HG03575 (cell line): Measurements from ENCODE around the gene ARHGAP15.

ENCODE experiments used
- ATAC-seq: cut with Tn5 transposase; IDR thresholded peaks from one replicate; pipeline ENCODE4 v1.9.1; 2021; ENCODE audit not compliant: unreplicated experiment, insufficient number of reproducible peaks, low FRiP score; ENCODE audit errors: extremely low read depth

ARHGAP15 gene

DNA sequence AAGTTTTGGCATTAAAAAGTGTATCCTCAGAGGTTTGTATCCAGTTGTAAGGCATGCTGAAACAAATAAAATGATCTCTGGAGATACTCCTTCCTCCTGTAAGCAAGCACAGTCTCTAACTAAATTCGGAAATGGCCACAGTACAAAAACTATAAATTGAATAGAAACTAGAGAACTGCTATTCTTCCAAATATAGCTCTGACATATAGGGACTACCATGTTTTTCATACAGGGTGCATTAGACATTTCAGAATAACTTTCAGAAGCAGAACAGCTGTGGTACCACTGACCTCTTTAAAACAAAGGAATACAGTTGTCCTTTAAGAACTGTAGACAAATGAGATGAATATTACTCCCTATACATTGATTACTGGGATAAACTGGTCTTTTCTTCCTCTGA lies 568.5 kb downstream of the ARHGAP15 start:
- ATAC-seq = peak; percentile 53

DNA sequence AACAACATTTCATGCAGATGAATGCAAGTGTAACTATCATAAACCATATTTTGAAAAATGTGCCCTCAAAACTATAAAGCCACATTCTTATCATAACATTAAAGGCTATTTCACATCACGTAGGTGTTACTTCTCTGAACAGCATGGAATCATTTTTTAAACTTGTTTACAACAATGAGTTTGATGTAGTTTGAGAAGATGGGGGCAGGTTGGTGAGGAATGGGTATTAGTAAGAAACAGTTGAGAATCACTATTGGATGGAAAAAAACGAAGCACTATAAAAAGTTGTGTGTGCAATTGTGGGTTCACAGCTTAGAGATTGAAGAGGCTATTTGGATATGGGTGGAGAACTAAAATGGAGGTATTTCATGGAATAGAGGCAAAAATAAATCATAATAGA lies 569.1 kb downstream of the ARHGAP15 start:
- no peak for ATAC-seq

DNA sequence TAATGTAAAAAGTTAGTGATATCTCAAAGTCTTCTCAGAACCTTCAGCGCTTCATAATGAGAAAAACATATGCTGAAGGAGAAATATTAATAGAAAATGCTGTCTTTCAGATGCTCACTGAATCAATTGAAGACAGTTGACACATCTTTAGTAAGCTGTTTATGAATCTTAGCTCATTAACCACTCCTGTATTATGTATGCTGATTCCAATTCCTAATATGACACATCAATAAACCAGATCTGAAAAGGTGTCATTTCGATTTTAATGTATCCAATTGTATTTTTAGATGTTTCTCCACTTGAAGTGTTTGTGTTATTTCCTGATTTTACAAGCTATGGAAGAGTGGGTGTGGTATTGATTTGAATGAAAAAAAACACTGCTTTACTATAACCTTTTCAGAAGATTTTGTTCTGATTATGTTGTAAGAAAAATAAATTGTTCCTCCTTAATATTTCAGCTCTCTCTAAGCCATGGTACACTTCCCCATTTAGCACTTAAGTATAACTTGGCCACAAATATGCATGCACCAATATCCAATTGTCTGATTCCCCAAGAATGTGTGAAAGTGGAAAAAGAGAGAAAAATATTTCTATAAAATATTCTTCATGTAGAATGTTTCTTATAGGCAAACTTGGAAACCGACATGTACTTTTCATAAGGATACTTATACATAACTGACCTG lies 569.8 kb downstream of the ARHGAP15 start:
- ATAC-seq = no peak

DNA sequence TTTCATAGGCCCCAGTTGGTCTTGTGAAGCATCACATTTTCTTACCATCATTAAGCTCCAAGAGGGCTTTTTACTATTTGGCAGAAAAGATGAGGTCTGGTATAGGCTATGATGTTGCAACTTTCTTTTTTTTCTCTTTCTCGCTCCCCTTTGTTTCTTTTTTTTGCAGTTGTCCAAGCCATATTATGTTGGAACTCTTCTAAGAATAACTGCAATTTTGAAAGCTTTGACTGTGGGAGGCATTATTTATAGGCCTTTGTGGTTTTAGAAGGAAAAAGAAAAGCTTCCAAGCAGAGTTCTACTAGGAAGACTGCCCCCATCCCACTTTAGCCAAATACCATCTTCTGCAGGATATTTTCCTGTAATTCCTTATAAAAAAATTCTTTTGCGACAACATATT lies 571.6 kb downstream of the ARHGAP15 start:
- no peak for ATAC-seq

DNA sequence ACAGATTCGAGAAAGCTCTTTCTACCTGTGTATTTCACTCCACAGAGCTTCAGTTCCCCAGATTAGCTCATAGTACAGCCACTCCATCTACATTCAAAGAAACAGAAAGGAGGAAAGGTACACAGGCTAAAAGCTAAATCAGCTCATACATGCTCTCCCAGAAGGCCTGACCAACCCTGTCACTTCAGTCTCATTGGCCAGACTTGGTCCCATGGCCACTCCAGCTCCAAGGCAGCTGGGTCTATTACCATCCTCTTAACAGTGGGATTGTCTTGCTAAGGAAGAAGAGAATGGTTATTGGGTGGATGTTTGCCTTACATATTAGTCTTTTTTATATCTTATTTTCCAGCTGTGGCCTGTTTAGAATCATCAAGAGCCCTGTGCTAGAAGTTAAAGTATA lies 572.6 kb downstream of the ARHGAP15 start:
- ATAC-seq = no peak

DNA sequence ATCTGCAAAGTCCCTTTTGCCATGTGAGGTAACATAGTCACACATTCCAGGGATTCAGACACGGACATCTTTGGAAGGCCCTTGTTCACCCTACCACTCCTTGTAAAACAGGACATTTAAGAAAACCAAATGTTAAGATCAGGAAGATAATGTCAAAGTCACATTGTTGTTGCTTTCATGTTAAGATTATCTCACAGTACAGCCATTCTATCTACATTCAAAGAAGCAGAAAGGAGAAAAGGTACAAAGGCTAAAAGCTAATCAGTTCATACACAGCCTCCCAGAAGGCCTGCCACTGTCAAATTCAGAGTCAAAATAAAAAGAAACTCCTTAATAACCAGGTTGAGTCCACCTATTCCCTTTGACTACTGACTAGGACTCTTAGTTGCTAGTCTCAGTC lies 573.7 kb downstream of the ARHGAP15 start:
- no peak for ATAC-seq

DNA sequence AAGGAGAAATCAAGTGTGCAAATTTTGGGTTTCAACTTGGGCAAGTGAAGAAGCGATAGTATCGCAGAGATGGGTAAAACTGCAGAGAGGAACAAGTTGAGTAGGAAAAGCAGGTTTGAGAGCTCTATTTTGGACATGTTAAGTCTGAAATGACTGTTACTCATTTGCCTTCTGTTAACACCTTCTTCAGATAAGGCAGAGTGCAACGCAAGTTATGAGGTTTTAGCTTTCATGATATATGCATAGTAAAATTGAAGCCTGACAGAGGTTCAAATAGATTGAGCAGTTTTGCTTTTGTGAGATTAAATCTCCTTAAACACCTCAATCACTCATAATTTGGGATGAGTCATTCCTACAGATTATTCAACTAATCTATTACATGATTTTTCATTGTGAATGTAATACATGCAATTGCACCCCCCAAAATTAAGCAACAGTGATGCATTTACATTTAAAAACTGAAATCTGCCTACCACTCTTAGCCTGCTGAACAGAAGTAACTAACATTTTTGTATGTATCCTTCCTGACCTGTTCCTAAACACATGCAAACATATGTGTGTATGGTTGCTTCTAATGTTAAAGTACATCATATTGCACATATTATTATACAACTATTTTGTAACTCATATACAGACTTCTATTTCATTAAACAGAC lies 575.4 kb downstream of the ARHGAP15 start:
- ATAC-seq = peak; percentile 69

DNA sequence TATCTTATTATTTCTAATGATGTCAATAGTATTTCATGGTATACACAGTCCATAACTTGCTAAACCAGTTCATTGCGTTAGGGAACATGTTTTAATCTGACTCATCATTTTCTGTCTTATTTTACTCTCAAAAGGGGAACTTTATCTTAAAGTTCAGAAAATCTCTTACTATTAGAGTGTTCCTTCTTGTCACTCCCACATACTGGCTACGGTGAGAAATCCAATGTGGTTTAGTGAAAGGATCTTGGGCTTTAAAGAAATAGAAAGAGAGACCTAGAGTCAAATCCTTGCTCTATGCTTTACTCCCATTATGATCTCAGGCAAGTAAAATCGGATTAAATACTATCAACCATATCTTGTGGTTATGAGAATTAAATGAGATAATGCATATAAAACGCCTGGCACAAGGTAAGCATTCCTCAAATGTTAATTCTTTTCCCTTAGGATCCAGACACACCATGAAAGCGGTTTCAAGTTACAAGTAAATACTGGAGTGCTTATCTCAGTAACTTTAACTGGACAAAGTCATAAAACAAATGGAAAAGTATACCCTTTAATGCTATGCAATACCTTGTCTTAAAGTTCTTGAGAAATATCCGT lies 576.0 kb downstream of the ARHGAP15 start:
- ATAC-seq = no peak

DNA sequence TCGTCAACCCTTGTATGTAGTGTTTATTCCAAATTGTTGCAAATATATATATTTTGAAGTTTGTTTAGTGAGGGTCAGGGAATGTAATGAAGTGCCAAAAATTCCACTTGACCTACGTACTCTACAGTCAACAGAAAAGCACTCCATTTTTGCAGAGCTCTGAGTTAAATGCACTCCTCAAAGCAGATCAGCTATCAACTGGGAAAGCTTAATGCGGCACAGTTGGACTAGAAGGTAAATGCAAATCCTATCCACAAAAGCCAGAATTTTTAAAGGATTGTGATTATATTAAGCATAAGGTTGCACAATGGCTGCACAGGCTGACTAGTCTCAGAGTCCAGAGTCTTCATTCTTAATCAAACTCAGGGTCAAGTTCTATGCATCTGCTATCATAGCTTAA lies 577.1 kb downstream of the ARHGAP15 start:
- no peak for ATAC-seq

DNA sequence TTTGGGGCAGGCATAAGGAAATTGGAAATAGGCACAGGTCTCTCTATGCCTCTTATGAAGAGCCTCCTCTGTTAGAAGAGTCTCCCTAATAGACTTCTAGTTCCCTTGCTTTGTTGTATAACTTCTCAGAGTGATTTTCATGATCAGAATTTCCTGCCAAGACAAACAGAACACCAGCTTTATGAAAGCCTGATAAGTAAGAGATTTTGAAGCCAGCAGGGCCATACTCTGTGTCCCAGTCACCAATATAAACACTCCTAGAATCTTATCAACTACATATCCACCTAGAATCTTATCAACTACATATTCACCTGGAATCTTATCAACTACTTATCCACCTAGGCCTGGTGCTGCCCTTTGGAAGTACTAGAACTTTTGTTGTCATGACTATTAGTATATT lies 579.5 kb downstream of the ARHGAP15 start:
- no peak for ATAC-seq

DNA sequence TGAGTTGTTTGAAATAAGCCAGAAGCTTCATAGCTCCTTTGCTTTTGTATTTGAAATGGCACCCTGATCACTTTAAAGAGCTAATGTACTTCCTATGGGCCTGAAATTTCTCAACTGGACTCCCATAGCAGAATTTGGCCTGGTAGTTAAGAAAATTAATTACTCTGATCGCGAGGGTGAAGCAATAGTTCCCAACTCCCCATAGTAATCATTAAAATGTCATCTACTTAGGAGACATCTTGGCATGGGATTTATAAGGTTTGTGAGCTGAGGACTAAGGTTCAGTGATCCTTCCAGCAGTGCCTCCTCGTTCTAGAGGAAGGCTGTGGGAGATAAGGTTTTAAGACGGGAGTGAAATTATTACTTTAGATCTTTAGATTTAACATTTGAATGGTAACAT lies 581.0 kb downstream of the ARHGAP15 start:
- no peak for ATAC-seq

DNA sequence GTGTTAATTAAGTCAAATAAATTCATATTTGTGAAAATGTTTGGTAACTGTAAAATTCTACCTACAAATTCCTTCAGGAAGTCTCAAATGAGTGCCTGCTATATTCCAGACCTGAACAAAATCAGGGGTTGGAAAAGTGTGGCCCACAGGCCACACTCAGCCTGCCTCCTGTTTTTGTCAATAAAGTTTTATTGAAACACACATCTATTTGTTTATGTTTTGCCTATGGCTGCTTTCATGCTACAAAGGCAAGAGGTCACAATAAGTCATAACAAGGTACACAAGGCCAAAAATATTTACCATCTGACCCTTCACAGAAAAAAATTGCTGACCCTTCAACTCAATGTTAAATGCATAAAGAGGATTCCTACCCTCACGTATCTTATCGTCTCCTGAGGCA lies 581.7 kb downstream of the ARHGAP15 start:
- no peak for ATAC-seq

DNA sequence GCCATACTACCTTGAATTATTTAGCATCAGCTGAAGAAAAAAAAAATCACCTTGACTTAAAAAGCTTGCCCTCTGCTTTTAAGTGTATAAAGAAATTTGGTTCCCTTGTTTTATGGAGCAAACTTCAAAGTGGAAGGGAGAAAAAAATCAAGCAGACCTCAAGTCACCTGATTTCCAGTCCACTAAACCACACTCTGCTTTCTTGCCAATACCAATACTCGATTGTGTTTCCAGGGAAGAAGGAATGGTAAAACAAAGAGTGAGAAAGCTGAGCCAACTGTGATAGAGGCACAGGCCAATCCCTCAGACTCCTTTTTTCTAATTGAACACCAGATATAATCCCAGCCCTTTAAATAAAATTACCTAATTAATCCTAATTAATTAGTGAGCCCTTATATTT lies 587.3 kb downstream of the ARHGAP15 start:
- ATAC-seq = no peak

DNA sequence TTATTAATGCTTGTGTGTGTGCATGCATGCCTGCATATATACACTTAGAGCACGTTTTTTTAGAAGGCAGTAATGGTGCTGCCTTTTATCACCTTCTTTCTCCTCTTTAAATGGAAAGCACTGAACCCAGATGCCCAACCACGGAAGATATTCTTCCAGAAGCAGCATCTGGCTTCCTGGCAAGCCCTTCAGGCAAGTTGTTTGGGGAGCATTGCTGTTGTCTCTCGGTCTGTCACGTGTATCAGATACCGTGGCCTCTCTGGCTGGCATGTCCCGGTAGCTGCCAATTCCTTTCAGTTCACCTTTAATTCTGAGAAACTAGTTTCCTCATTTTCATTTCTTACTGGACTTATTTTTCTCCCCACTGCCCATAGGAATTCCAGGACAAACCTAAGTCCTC lies 587.8 kb downstream of the ARHGAP15 start:
- no peak for ATAC-seq

DNA sequence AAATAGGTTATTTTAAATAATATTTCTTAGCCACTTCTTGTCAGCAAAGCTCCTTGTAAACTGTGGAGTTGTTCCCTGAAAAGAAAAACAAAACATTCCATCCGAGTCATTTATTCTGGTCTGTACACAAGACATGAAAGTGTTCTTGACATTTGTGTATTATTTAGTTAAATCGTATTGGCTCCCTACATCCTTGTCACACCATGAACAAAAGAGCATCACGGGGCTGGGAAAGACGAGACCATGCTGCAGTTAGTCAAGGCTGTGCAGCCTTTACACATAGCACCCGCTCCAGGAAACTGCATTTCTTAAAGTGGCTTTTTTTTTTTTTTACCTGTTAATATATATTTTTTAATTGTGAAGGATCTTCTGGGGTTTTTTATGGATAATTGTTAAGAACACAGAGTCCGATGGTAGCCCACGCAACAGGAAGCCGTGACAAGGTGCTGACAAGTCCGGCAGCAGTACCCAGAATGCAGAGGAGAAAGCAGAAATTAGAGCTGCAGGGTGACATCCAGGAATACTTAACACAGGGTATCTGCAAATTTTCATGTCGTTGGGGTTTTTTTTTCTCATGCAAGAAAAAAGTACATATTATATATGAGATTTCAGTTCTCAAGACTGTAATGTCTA lies 588.4 kb downstream of the ARHGAP15 start:
- no peak for ATAC-seq

DNA sequence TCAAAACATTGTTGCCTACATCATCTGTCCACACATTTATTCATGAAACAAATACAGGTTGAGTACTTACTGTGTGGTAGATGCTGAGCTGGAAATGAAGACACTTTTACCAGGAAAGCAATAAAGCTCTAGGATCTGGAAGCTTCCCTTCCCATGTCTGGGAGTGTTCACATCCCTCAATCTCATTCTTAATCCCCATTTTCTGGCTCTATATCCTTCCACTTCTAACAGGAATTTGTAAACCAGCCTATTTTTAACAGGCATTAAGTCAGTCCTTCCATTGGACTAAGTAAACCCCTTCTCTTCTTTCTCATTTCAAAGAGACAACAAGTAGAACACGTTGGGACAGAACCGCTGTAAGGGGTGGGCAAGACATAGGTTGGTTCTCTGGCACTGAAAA lies 589.5 kb downstream of the ARHGAP15 start:
- ATAC-seq = no peak

DNA sequence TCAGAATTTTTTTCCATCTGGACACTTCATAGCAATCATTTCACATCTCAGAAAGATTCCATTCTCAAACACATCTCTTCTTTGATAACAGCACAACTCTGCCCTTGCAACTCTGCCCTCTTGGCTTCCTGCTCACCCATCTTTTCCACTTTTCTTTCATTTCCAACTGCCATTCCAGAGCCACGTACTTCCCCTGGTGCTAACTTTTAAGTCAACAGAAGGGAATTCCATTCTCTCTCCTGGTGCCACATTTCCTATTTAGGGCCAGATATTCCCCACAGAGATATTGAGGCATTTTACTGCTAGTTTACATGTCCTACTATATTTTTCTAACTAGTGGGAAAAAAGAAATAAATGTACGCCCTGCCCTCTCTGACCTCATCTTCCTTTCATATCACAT lies 590.2 kb downstream of the ARHGAP15 start:
- ATAC-seq = no peak

DNA sequence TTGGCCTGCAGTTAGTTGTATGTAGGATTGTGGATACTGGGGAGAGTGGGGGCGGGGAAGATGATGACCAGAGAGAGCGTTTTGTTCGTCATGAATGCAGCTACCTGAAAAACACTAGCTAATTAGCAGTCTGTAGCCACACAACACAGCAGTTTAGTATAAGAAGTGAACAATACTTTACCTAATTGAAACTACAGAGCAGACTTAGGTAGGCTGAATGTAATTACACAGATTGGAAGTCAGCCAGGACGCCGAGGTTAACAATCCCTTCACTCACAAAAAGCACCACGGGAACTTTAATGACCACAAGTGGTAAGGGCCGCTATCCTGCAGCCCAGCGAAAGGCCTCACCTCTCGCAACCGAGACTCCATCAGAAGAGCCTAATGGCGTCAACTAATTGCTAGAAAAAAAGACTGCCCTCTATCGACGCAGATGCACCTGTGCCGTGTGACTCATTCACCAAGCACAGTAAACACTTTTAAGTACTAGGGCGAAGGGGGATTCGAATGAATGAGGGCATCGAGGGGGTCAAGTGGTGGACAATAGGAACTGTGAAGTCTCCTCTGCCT lies 591.0 kb downstream of the ARHGAP15 start:
- ATAC-seq = no peak

DNA sequence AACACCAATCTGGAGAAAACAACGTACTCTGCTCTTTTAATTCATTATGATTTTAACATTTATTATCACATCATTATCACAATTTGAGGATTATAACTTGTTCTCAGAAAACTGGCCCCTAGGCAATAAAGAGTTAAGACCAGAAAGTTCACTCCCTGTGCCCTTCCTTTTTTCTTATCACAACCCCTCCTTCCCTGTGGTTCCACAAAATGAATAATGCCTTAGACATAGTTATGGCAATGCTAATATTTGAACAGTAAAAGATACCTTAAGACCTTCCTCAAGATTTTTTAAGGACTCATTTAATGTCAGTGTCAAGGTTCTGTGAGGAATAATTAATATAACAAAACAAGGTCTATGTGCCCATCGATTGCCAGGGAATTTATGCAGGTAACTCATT lies 596.2 kb downstream of the ARHGAP15 start:
- ATAC-seq = no peak
